Esophagus muscularis mucosa (tissue), 4 donors: Measurements from ENCODE around the gene PGA4. TPM values are rescaled to one million over a fixed set of nuclear protein-coding genes. Genes with fewer than 3 reads are reported as not detected.

Experiments used
- DNase-seq: peaks from one replicate; pipeline ENCODE4 v3.0.0-alpha.2; 2017; ENCODE audit errors: extremely low spot score
- H3K27ac ChIP-seq, 4 donors: fragments of 200-600 bp; sonication (generic); replicated peaks in 1 of 4; 1 replicate in 3 of 4; 2 replicates in 1 of 4; pipeline ENCODE4 v1.5.1; 2016 to 2019; ENCODE audit warnings: mild to moderate bottlenecking in 1 of 4
- H3K27me3 ChIP-seq, 4 donors: fragments of 200-600 bp; sonication (generic); one replicate each; pipeline versions ENCODE4 v1.5.1 to v1.6.0; 2016 to 2019
- H3K36me3 ChIP-seq, 4 donors: fragments of 200-600 bp; sonication (generic); one replicate each; pipeline ENCODE4 v1.5.1; 2016 to 2019
- H3K4me1 ChIP-seq, 4 donors: fragments of 200-600 bp; sonication (generic); one replicate each; pipeline ENCODE4 v1.5.1; 2016 to 2019
- H3K4me3 ChIP-seq, 4 donors: fragments of 200-600 bp; sonication (generic); 1 replicate in 2 of 4; 2 replicates in 2 of 4; pipeline ENCODE4 v1.5.1; 2016 to 2019; ENCODE audit warnings: mild to moderate bottlenecking in 4 of 4, moderate library complexity in 1 of 4
- H3K9me3 ChIP-seq, 4 donors: fragments of 200-600 bp; sonication (generic); 1 replicate in 3 of 4; 2 replicates in 1 of 4; pipeline ENCODE4 v1.5.1; 2016 to 2019
- CTCF ChIP-seq, 3 experiments: fragments of 200-600 bp in 2 of 3; fragments of 450-650 bp in 1 of 3; sonication (generic) in 2 of 3; IDR thresholded peaks; one replicate each; pipeline ENCODE4 v1.5.1; 2017 to 2019; ENCODE audit warnings: antibody characterized with exemption in 3 of 3, mild to moderate bottlenecking in 2 of 3, moderate library complexity in 1 of 3
- EP300 ChIP-seq: sonication (generic); formaldehyde crosslinking; IDR thresholded peaks from one replicate; pipeline ENCODE4 v1.6.1; 2017; ENCODE audit warnings: antibody characterized with exemption
- POLR2A ChIP-seq: fragments of 450-650 bp; IDR thresholded peaks from one replicate; pipeline ENCODE4 v1.6.1; 2017; ENCODE audit warnings: antibody characterized with exemption, moderate library complexity, mild to moderate bottlenecking, low read depth
- POLR2AphosphoS5 ChIP-seq, 2 donors: sonication (generic); formaldehyde crosslinking; IDR thresholded peaks; one replicate each; pipeline ENCODE4 v1.6.1; 2017; ENCODE audit warnings: antibody characterized with exemption in 2 of 2
- WGBS: methylation state at CpG from one replicate; pipeline ENCODE4 v1.1.5; 2018; 5-methylcytosine and 5-hydroxymethylcytosine counted together
- intact Hi-C: fragments of 100-400 bp; cut with DNase I; formaldehyde crosslinking; loops from one replicate; pipeline ENCODE4 v1.15.1; 2023
- total RNA-seq, 4 donors: library from RNA; depleted of rRNA; stranded (reverse); fragments of >200 nt; gene quantifications; one replicate each; pipeline versions ENCODE4 v1.1.0 to v1.2.1, GENCODE V29; 2016

The PGA4 gene
- total RNA-seq, 4 donors from 2014 or later = 1.1 to 2.2 TPM; not detected in 2

GRCh38 chr11:61259363-61259762, 37.2 kb downstream of the PGA4 start:
- H3K4me1 ChIP-seq = no peaks in the 10 kb centered on the region
- no peaks in the 10 kb centered on the region for H3K9me3 ChIP-seq
- DNase-seq = no peak
- intact Hi-C loops = loop anchor here (10.0 kb wide), 1 partner anchor 125 kb away; no protein-coding TSS in a partner anchor
- 97% methylated on average over 6 of the region's 6 CpGs for WGBS
- H3K36me3 ChIP-seq = peaks cover 0 to 4% (median 0%) of the 10 kb centered on the region in 4 donors
- no peak overlapping the region for H3K4me3 ChIP-seq
- TF ChIP-seq POLR2AphosphoS5 (IDR thresholded peaks at IDR 0.05) (no peak), CTCF (IDR thresholded peaks at IDR 0.05) (no peak), EP300 (no peak), POLR2A (no peak)
- no peaks in the 10 kb centered on the region for H3K27me3 ChIP-seq
- no peak overlapping the region for H3K27ac ChIP-seq

GRCh38 chr11:61264371-61264770, 42.2 kb downstream of the PGA4 start:
- no peaks in the 10 kb centered on the region for H3K9me3 ChIP-seq
- intact Hi-C loops = no loop called here
- TF ChIP-seq POLR2A (no peak), CTCF (IDR thresholded peaks at IDR 0.05) (no peak), POLR2AphosphoS5 (IDR thresholded peaks at IDR 0.05) (no peak), EP300 (no peak)

GRCh38 chr11:61264795-61265194, 42.6 kb downstream of the PGA4 start:
- no peak overlapping the region for H3K27ac ChIP-seq
- H3K9me3 ChIP-seq = no peaks in the 10 kb centered on the region
- WGBS = 89% methylated on average over 11 of the region's 14 CpGs
- DNase-seq = no peak
- no peaks in the 10 kb centered on the region for H3K27me3 ChIP-seq
- TF ChIP-seq POLR2A = no peak
- no peak for TF ChIP-seq POLR2AphosphoS5 (IDR thresholded peaks at IDR 0.05)
- TF ChIP-seq EP300 = no peak
- intact Hi-C loops = no loop called here
- no peaks in the 10 kb centered on the region for H3K36me3 ChIP-seq
- H3K4me1 ChIP-seq = no peaks in the 10 kb centered on the region
- no peak overlapping the region for H3K4me3 ChIP-seq

More at GRCh38 chr11:61264371-61264770, 42.2 kb downstream of the PGA4 start:
- 88% methylated on average over 6 of the region's 6 CpGs for WGBS
- Histone ChIP-seq H3K27me3 (no peaks in the 10 kb centered on the region), H3K4me1 (no peaks in the 10 kb centered on the region), H3K36me3 (no peaks in the 10 kb centered on the region), H3K4me3 (no peak overlapping the region), H3K27ac (no peak overlapping the region)
- DNase-seq = no peak

- H3K27ac ChIP-seq = no peak overlapping the region
- DNase-seq = no peak
- no peaks in the 10 kb centered on the region for H3K9me3 ChIP-seq
- no peak overlapping the region for H3K4me3 ChIP-seq
- H3K27me3 ChIP-seq = no peaks in the 10 kb centered on the region
- WGBS = 88% methylated on average over 13 of the region's 14 CpGs
- TF ChIP-seq EP300 (no peak), POLR2A (no peak), CTCF (IDR thresholded peaks at IDR 0.05) (no peak), POLR2AphosphoS5 (IDR thresholded peaks at IDR 0.05) (no peak)
- intact Hi-C loops = no loop called here
- no peaks in the 10 kb centered on the region for H3K36me3 ChIP-seq
- no peaks in the 10 kb centered on the region for H3K4me1 ChIP-seq
Observed at GRCh38 chr11:61265357-61265756, 43.2 kb downstream of the PGA4 start.

GRCh38 chr11:61266602-61267001, 44.5 kb downstream of the PGA4 start:
- intact Hi-C loops = no loop called here
- no peaks in the 10 kb centered on the region for H3K4me1 ChIP-seq
- DNase-seq = no peak
- no peaks in the 10 kb centered on the region for H3K27me3 ChIP-seq
- no peaks in the 10 kb centered on the region for H3K36me3 ChIP-seq
- H3K27ac ChIP-seq = no peak overlapping the region
- 86% methylated on average over 4 of the region's 4 CpGs for WGBS
- no peak for TF ChIP-seq EP300
- no peak for TF ChIP-seq POLR2A
- TF ChIP-seq POLR2AphosphoS5 (IDR thresholded peaks at IDR 0.05) = no peak
- no peak overlapping the region for H3K4me3 ChIP-seq
- H3K9me3 ChIP-seq = no peaks in the 10 kb centered on the region

- H3K27me3 ChIP-seq = no peaks in the 10 kb centered on the region
- WGBS = 81% methylated on average over 4 of the region's 6 CpGs
- H3K36me3 ChIP-seq = no peaks in the 10 kb centered on the region
- H3K27ac ChIP-seq = no peak overlapping the region
- H3K4me3 ChIP-seq = no peak overlapping the region
- no peaks in the 10 kb centered on the region for H3K9me3 ChIP-seq
- intact Hi-C loops = no loop called here
- H3K4me1 ChIP-seq = no peaks in the 10 kb centered on the region
- TF ChIP-seq EP300 = no peak
- no peak for TF ChIP-seq POLR2A
- TF ChIP-seq CTCF (IDR thresholded peaks at IDR 0.05) = no peak
- TF ChIP-seq POLR2AphosphoS5 (IDR thresholded peaks at IDR 0.05) = no peak
- no peak for DNase-seq
Observed at GRCh38 chr11:61267437-61267841, 45.3 kb downstream of the PGA4 start.
